Activated CD4-positive, alpha-beta T cell treated with anti-CD3 and anti-CD28 coated beads for 36 hours (primary cell): ENCODE measurements around the gene DRC3. TPM values are rescaled to one million over a fixed set of nuclear protein-coding genes. Genes with fewer than 3 reads are reported as not detected.
A peak's percentile ranks its signal among the peaks of the same experiment; 100 is the strongest.
"Not testable (repeated sequence)": the region's sequence is repeated elsewhere in the genome, so short reads cannot be mapped to it uniquely, and the experiment has no call there.

ENCODE experiments used
- ATAC-seq: fragments of 200-7000 bp; cut with Tn5 transposase; one replicate; pipeline ENCODE4 v1.10.0; 2021; ENCODE audit warnings: mild to moderate bottlenecking, moderate library complexity
- CTCF ChIA-PET: fragments of 350-600 bp; sonication (Branson Sonifier 250); formaldehyde crosslinking; loops from one replicate; lab custom pipeline; 2021; ENCODE audit warnings: antibody characterized with exemption; lab: Charles Lee
- POLR2A ChIA-PET: fragments of 350-600 bp; sonication (Branson Sonifier 250); formaldehyde crosslinking; loops from one replicate; lab custom pipeline; 2021; ENCODE audit warnings: antibody characterized with exemption, inconsistent platforms; lab: Charles Lee
- DNase-seq: peaks from one replicate; pipeline ENCODE4 v3.0.0-alpha.2; 2020
- H3K27ac Mint-ChIP-seq: one replicate; pipeline ENCODE4 v1.8.0; 2021; ENCODE audit warnings: mixed read lengths
- H3K27me3 Mint-ChIP-seq: one replicate; pipeline ENCODE4 v1.8.0; 2021; ENCODE audit warnings: mixed read lengths
- H3K36me3 Mint-ChIP-seq: one replicate; pipeline ENCODE4 v1.8.0; 2021; ENCODE audit warnings: low read depth, mixed read lengths
- H3K4me1 Mint-ChIP-seq: one replicate; pipeline ENCODE4 v1.8.0; 2021; ENCODE audit warnings: mixed read lengths
- H3K4me3 Mint-ChIP-seq: one replicate; pipeline ENCODE4 v1.8.0; 2021; ENCODE audit warnings: mild to moderate bottlenecking, moderate library complexity, mixed read lengths
- H3K9me3 Mint-ChIP-seq: one replicate; pipeline ENCODE4 v1.8.0; 2021; ENCODE audit warnings: low read depth, mixed read lengths
- intact Hi-C, 2 experiments: fragments of 100-400 bp; cut with DNase I in 1 of 2; cut with micrococcal nuclease in 1 of 2; formaldehyde crosslinking; loops; one replicate each; pipeline versions ENCODE4 v1.14.2 to v1.15.1; 2022 to 2024; cut with DNase I, micrococcal nuclease
- total RNA-seq, 2 experiments: library from RNA; stranded (reverse); gene quantifications; one replicate each; pipeline ENCODE4 v1.2.3, GENCODE V29; 2021

Gene DRC3
- total RNA-seq, 2 experiments from 2014 or later: 0.11 to 0.18 TPM

GRCh38 chr17:17933775-17934174 is 38.9 kb upstream of the DRC3 start:
- intact Hi-C loops: no loop called here
- H3K4me3 Mint-ChIP-seq: no peak overlapping the region
- ATAC-seq (peak; percentile 68), DNase-seq (no peak)
- POLR2A ChIA-PET: no interaction called here
- H3K27me3 Mint-ChIP-seq: no peaks in the 10 kb centered on the region
- CTCF ChIA-PET: interaction anchor here (1.2 to 2.7 kb wide), 2 partner anchors 15 to 61 kb away, joined by 3 to 17 read pairs; no protein-coding TSS in a partner anchor
- H3K36me3 Mint-ChIP-seq: no peaks in the 10 kb centered on the region
- peaks cover 33% of the 10 kb centered on the region for H3K4me1 Mint-ChIP-seq
- no peaks in the 10 kb centered on the region for H3K9me3 Mint-ChIP-seq
- H3K27ac Mint-ChIP-seq: no peak overlapping the region

- Mint-ChIP-seq H3K27ac (peak overlapping the region; percentile 37), H3K27me3 (no peaks in the 10 kb centered on the region), H3K4me1 (peaks cover 33% of the 10 kb centered on the region), H3K4me3 (no peak overlapping the region), H3K9me3 (no peaks in the 10 kb centered on the region), H3K36me3 (no peaks in the 10 kb centered on the region)
- DNase-seq (no peak), ATAC-seq (peak; percentile 52)
- intact Hi-C loops: no loop called here
- POLR2A ChIA-PET: no interaction called here
- CTCF ChIA-PET: interaction anchor here (1.6 kb wide), 1 partner anchor 99 kb away, joined by 4 read pairs; no protein-coding TSS in a partner anchor
These were observed 38.4 kb upstream of the DRC3 start for GRCh38 chr17:17934214-17934613.

GRCh38 chr17:17934806-17935205 is 37.9 kb upstream of the DRC3 start:
- intact Hi-C loops: no loop called here
- Mint-ChIP-seq H3K9me3 (no peaks in the 10 kb centered on the region), H3K27ac (no peak overlapping the region), H3K36me3 (no peaks in the 10 kb centered on the region), H3K4me1 (peaks cover 33% of the 10 kb centered on the region), H3K4me3 (no peak overlapping the region), H3K27me3 (no peaks in the 10 kb centered on the region)
- DNase-seq (no peak), ATAC-seq (no peak)
- CTCF ChIA-PET: interaction anchor here (1.1 to 1.6 kb wide), 4 partner anchors 16 to 99 kb away, joined by 4 to 7 read pairs (median 5); no protein-coding TSS in a partner anchor
- POLR2A ChIA-PET: no interaction called here

- no peaks in the 10 kb centered on the region for H3K27me3 Mint-ChIP-seq
- no peak for DNase-seq
- intact Hi-C loops: no loop called here
- peaks cover 33% of the 10 kb centered on the region for H3K4me1 Mint-ChIP-seq
- peak; percentile 30 for ATAC-seq
- no peak overlapping the region for H3K4me3 Mint-ChIP-seq
- ChIA-PET CTCF (interaction anchor here (0.6 to 1.6 kb wide), 5 partner anchors 11 to 98 kb away, joined by 3 to 7 read pairs (median 5); no protein-coding TSS in a partner anchor), POLR2A (no interaction called here)
- H3K36me3 Mint-ChIP-seq: no peaks in the 10 kb centered on the region
- no peaks in the 10 kb centered on the region for H3K9me3 Mint-ChIP-seq
- H3K27ac Mint-ChIP-seq: no peak overlapping the region
These were observed 37.1 kb upstream of the DRC3 start for GRCh38 chr17:17935321-17936271.

- ChIA-PET POLR2A (no interaction called here), CTCF (no interaction called here)
- no peaks in the 10 kb centered on the region for H3K36me3 Mint-ChIP-seq
These were observed 35.3 kb upstream of the DRC3 start for GRCh38 chr17:17937201-17937853.

GRCh38 chr17:17937958-17938357 is 34.7 kb upstream of the DRC3 start:
- POLR2A ChIA-PET: no interaction called here

More at GRCh38 chr17:17937201-17937853, 35.3 kb upstream of the DRC3 start:
- Mint-ChIP-seq H3K4me1 (peaks cover 33% of the 10 kb centered on the region), H3K9me3 (no peaks in the 10 kb centered on the region), H3K27ac (no peak overlapping the region), H3K27me3 (no peaks in the 10 kb centered on the region), H3K4me3 (no peak overlapping the region)
- intact Hi-C loops: no loop called here
- DNase-seq (no peak), ATAC-seq (no peak)

GRCh38 chr17:17938388-17939107 is 34.1 kb upstream of the DRC3 start:
- no peaks in the 10 kb centered on the region for H3K9me3 Mint-ChIP-seq
- CTCF ChIA-PET: interaction anchor here (0.6 kb wide), 1 partner anchor 11 kb away, joined by 3 read pairs; no protein-coding TSS in a partner anchor
- intact Hi-C loops: no loop called here
- DNase-seq (no peak), ATAC-seq (no peak)
- H3K27ac Mint-ChIP-seq: no peak overlapping the region
- no peaks in the 10 kb centered on the region for H3K36me3 Mint-ChIP-seq
- H3K4me3 Mint-ChIP-seq: no peak overlapping the region
- no peaks in the 10 kb centered on the region for H3K27me3 Mint-ChIP-seq
- POLR2A ChIA-PET: no interaction called here
- peaks cover 38% of the 10 kb centered on the region for H3K4me1 Mint-ChIP-seq

More at GRCh38 chr17:17937958-17938357, 34.7 kb upstream of the DRC3 start:
- DNase-seq: no peak
- Mint-ChIP-seq H3K27me3 (no peaks in the 10 kb centered on the region), H3K4me3 (no peak overlapping the region), H3K36me3 (no peaks in the 10 kb centered on the region), H3K4me1 (peaks cover 33% of the 10 kb centered on the region), H3K27ac (no peak overlapping the region), H3K9me3 (no peaks in the 10 kb centered on the region)
- CTCF ChIA-PET: no interaction called here
- intact Hi-C loops: no loop called here
- ATAC-seq: no peak

- ChIA-PET POLR2A (interaction anchor here (0.7 kb wide), 1 partner anchor 37 kb away, joined by 6 read pairs; no protein-coding TSS in a partner anchor), CTCF (interaction anchor here (0.6 to 1.2 kb wide), 3 partner anchors 20 to 87 kb away, joined by 3 to 7 read pairs (median 3); no protein-coding TSS in a partner anchor)
- H3K9me3 Mint-ChIP-seq, H3K36me3 Mint-ChIP-seq, ATAC-seq, H3K4me3 Mint-ChIP-seq, H3K27me3 Mint-ChIP-seq, H3K27ac Mint-ChIP-seq, DNase-seq, intact Hi-C loops: not testable (repeated sequence)
- H3K4me1 Mint-ChIP-seq: peaks cover 36% of the 10 kb centered on the region
These were observed 32.7 kb upstream of the DRC3 start for GRCh38 chr17:17939941-17940340.

GRCh38 chr17:17940441-17940911 is 32.2 kb upstream of the DRC3 start:
- Mint-ChIP-seq H3K36me3 (no peaks in the 10 kb centered on the region), H3K27ac (no peak overlapping the region), H3K4me3 (no peak overlapping the region), H3K4me1 (peaks cover 31% of the 10 kb centered on the region), H3K9me3 (no peaks in the 10 kb centered on the region), H3K27me3 (no peaks in the 10 kb centered on the region)
- ChIA-PET POLR2A (interaction anchor here (0.7 kb wide), 1 partner anchor 37 kb away, joined by 6 read pairs; no protein-coding TSS in a partner anchor), CTCF (interaction anchor here (0.6 to 1.2 kb wide), 5 partner anchors 19 to 328 kb away, joined by 3 to 7 read pairs (median 3); no protein-coding TSS in a partner anchor)
- intact Hi-C loops: no loop called here
- no peak for ATAC-seq
- DNase-seq: no peak

GRCh38 chr17:17941015-17941414 is 31.6 kb upstream of the DRC3 start:
- ChIA-PET CTCF (interaction anchor here (0.6 to 1.2 kb wide), 3 partner anchors 22 to 328 kb away, joined by 3 to 7 read pairs (median 3); no protein-coding TSS in a partner anchor), POLR2A (no interaction called here)
- Mint-ChIP-seq H3K9me3 (no peaks in the 10 kb centered on the region), H3K27ac (no peak overlapping the region), H3K36me3 (no peaks in the 10 kb centered on the region), H3K4me3 (no peak overlapping the region), H3K27me3 (no peaks in the 10 kb centered on the region), H3K4me1 (peaks cover 26% of the 10 kb centered on the region)
- ATAC-seq (no peak), DNase-seq (no peak)
- intact Hi-C loops: no loop called here
